ENCODE results near the gene CORO7. TPM values are rescaled to one million over a fixed set of nuclear protein-coding genes. Genes with fewer than 3 reads are reported as not detected.

CORO7 gene
- polyA plus RNA-seq, 1 donor from 2014 or later: 57.6 TPM

GRCh38 chr16:4412854-4413253 is 3.5 kb downstream of the CORO7 start:
- H3K9me2 ChIP-seq (ENCODE audit: insufficient read depth, low read length): no peaks in the 10 kb centered on the region
- H3K4me3 ChIP-seq (ENCODE audit: low read length): no peak overlapping the region
- H3K9ac ChIP-seq (ENCODE audit: low read length): no peak overlapping the region

GRCh38 chr16:4412159-4412558 is 4.2 kb downstream of the CORO7 start:
- H3K9me3 ChIP-seq (ENCODE audit: low read length): no peaks in the 10 kb centered on the region
- no peak overlapping the region for H3K4me3 ChIP-seq (ENCODE audit: low read length)
- H3K36me3 ChIP-seq (ENCODE audit: insufficient read depth, low read length): no peaks in the 10 kb centered on the region
- no peaks in the 10 kb centered on the region for H4K20me1 ChIP-seq (ENCODE audit: insufficient read depth)
- H2AFZ ChIP-seq (ENCODE audit: low read depth, low read length): no peak overlapping the region
- H3K4me2 ChIP-seq (ENCODE audit: low read length): no peak overlapping the region
- H3K27ac ChIP-seq (ENCODE audit: low read length): no peak overlapping the region
- H3F3A ChIP-seq (ENCODE audit: insufficient read depth, low read length, poor library complexity, severe bottlenecking): no peaks in the 10 kb centered on the region
- H3K27me3 ChIP-seq (ENCODE audit: insufficient read depth, low read depth, low read length): no peaks in the 10 kb centered on the region
- H3K9me2 ChIP-seq (ENCODE audit: insufficient read depth, low read length): no peaks in the 10 kb centered on the region
- peaks cover 11% of the 10 kb centered on the region for H3K79me2 ChIP-seq (replicated peaks; ENCODE audit: insufficient read depth, low read length)
- no peak overlapping the region for H3K9ac ChIP-seq (ENCODE audit: low read length)
- TF ChIP-seq POLR2AphosphoS5 (IDR thresholded peaks at IDR 0.05) (no peak), SMC3 (conservative IDR thresholded peaks at IDR 0.05; ENCODE audit: poor library complexity) (no peak), TAF1 (IDR thresholded peaks at IDR 0.05; ENCODE audit: low read depth) (no peak), REST (IDR thresholded peaks at IDR 0.05; ENCODE audit: borderline replicate concordance) (no peak), MXI1 (conservative IDR thresholded peaks at IDR 0.05; ENCODE audit: poor library complexity, severe bottlenecking) (no peak), EP300 (conservative IDR thresholded peaks at IDR 0.05; ENCODE audit: poor library complexity, severe bottlenecking) (no peak), RAD21 (conservative IDR thresholded peaks at IDR 0.05) (no peak), EZH2 (IDR thresholded peaks at IDR 0.05; ENCODE audit: borderline replicate concordance, insufficient read depth, low read length, poor library complexity, severe bottlenecking) (no peak)

More at GRCh38 chr16:4412854-4413253, 3.5 kb downstream of the CORO7 start:
- Histone ChIP-seq H4K20me1 (ENCODE audit: insufficient read depth) (no peaks in the 10 kb centered on the region), H3K4me2 (ENCODE audit: low read length) (no peak overlapping the region), H3F3A (ENCODE audit: insufficient read depth, low read length, poor library complexity, severe bottlenecking) (no peaks in the 10 kb centered on the region), H2AFZ (ENCODE audit: low read depth, low read length) (no peak overlapping the region), H3K9me3 (ENCODE audit: low read length) (no peaks in the 10 kb centered on the region), H3K79me2 (replicated peaks; ENCODE audit: insufficient read depth, low read length) (peaks cover 11% of the 10 kb centered on the region), H3K27me3 (ENCODE audit: insufficient read depth, low read depth, low read length) (no peaks in the 10 kb centered on the region), H3K27ac (ENCODE audit: low read length) (no peak overlapping the region), H3K36me3 (ENCODE audit: insufficient read depth, low read length) (no peaks in the 10 kb centered on the region)
- TF ChIP-seq MXI1 (conservative IDR thresholded peaks at IDR 0.05; ENCODE audit: poor library complexity, severe bottlenecking) (no peak), TAF1 (IDR thresholded peaks at IDR 0.05; ENCODE audit: low read depth) (no peak), REST (IDR thresholded peaks at IDR 0.05; ENCODE audit: borderline replicate concordance) (no peak), SMC3 (conservative IDR thresholded peaks at IDR 0.05; ENCODE audit: poor library complexity) (no peak), CTCF (IDR thresholded peaks at IDR 0.05; ENCODE audit: poor library complexity, severe bottlenecking) (no peak), EP300 (conservative IDR thresholded peaks at IDR 0.05; ENCODE audit: poor library complexity, severe bottlenecking) (no peak), EZH2 (IDR thresholded peaks at IDR 0.05; ENCODE audit: borderline replicate concordance, insufficient read depth, low read length, poor library complexity, severe bottlenecking) (no peak)

All from neural cell (in vitro differentiated cells).